NCI-H345 (cell line): ENCODE results near the gene CFAP20DC.
"Not testable (repeated sequence)": the region's sequence is repeated elsewhere in the genome, so short reads cannot be mapped to it uniquely, and the experiment has no call there.

Experiments
- DNase-seq: peaks from one replicate; lab custom pipeline; 2025; lab: John Stamatoyannopoulos, UW

CFAP20DC gene

DNA sequence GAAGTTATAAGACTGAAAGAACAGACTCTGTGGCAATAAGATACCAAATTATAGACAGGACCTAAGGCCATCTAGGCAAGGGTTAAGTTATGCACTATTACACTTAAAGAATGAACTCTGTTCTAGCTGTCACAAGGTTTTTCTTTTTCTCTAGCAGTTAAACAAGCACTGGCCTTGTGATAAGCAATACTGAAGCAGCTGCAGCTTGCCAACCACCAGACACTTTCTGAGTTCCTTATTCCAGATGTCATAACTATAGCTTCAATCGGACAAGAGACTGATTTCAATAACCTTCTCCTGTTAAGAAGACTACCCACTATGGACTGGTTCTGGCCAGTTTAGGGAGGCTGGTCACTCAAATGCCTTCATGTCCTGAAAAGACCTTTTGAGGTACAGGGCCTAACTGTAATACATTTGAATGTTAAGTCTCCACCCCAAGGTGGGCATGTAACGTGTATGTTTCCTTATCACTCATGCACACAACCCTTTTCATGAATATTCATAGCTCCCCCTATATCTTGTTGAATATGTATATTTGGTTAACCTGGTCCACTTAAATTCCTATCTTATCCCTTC, 85.8 kb downstream of the CFAP20DC start:
- DNase-seq: no peak

DNA sequence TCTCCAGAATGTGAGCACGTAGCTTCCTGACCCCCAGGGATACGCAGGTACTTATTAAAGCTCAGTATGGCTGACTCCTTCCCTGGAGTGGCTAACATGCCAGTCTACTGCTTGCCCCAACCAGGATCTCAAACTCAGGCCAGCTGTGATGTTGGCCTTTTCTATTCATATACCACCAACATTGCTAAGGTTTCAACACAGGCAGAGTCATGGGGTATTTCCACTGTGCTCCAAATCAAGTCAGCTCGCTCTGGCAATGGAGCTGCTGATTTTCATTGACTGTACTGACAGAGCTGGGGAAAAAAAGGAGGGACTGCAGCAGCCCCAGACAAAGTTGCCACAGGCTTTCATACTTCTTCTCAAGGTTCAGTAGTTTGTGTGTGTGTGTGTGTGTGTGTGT, 87.0 kb downstream of the CFAP20DC start:
- DNase-seq: no peak

- no peak for DNase-seq
These were observed 87.7 kb downstream of the CFAP20DC start for GRCh38 chr3:58962040-58962651.

- no peak for DNase-seq
These were observed 94.5 kb downstream of the CFAP20DC start for GRCh38 chr3:58955308-58955707.

DNA sequence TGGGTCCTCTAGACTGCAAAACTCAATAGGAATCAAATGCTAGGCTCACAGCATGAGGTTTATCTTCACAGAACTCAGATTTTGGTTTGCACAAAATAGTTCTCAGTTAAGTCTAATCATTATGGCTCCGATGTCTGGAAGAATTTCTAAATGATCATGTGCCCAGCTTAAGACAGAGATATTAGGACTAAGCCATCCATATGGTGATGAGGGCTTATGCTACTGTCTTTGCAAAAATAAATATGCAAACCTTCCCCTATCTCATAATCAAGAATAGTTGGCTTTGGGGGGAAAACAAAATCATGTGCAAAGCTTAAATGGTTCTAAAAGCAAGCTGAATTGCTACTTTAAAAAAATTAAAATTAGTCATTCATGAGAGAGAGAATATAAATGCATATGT, 96.5 kb downstream of the CFAP20DC start:
- DNase-seq: no peak

DNA sequence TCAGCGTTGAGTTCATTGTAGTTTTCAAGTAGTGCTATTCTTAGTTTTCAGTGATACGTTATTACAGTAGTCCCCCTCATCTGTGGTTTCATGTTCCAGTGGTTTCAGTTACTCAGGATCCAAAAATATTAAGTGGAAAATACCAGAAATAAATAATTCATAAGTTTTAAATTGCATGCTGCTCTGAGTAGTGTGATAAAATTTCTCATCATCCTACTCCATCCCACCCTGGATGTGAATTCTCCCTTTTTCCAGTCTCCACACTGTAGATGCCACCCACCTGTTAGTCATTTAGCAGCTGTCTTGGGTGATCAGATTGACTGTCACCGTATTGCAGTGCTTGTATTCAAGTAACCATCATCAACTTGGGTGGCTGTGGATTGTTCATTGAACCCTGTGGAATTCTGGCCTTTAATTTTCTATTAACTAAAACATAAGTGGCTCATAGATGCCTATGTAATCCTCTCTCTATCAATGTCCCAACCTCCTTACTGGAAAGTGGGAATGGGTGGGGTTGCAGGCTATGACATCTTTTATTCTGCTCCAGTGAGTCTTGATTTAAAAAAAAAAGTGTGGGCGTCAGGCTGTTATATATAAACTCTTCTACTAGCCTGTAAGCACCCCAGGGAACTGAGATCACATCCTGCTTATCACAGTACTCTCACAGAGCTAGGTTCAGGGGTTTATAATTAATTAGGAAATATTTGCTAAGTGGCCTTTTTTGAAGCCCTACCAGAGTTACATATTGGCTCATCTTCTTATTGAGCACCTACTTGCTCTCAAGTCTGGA, 97.5 kb downstream of the CFAP20DC start:
- DNase-seq: no peak

GRCh38 chr3:58948018-58948417, 101.8 kb downstream of the CFAP20DC start:
- no peak for DNase-seq

DNA sequence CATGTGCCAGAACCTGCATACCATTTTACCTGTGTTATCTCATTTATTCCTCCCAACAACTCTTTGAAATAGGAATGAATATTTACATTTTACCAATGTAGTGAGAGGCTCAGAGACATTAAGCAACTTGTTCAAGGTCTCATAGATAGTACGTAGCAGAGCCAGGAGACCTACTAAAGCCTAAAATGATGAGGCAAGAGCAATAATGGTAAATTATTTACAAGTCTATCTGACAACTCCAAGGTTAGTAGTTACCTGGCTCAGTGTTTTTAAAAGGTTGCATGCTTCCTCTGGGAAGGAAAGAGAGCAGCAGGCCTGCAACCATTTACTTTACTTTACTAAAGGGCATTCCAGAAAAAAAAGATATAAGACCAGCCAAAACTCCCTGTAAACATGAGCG, 103.0 kb downstream of the CFAP20DC start:
- no peak for DNase-seq

- DNase-seq: no peak
These were observed 111.8 kb downstream of the CFAP20DC start for GRCh38 chr3:58938057-58938456.

GRCh38 chr3:58924578-58924977, 125.2 kb downstream of the CFAP20DC start:
- DNase-seq: no peak

GRCh38 chr3:58900386-58900785, 149.4 kb downstream of the CFAP20DC start:
- DNase-seq: no peak

DNA sequence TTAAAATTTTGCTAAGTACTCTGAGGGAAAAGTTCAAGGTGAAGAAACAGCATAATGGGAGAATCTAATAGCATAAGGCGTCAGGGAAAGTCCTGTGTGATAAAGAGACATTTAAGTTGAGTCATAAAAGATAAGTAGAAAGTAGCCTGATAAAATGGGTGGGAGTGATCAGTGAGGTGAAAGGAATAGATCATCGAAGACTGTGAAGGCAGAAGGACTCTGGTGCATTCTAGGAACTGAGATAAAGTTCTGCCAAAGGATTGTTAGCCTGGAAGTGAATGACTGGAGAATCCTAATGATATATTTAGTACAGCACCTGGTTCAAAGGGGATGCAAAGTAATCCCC, 149.9 kb downstream of the CFAP20DC start:
- DNase-seq: no peak

DNA sequence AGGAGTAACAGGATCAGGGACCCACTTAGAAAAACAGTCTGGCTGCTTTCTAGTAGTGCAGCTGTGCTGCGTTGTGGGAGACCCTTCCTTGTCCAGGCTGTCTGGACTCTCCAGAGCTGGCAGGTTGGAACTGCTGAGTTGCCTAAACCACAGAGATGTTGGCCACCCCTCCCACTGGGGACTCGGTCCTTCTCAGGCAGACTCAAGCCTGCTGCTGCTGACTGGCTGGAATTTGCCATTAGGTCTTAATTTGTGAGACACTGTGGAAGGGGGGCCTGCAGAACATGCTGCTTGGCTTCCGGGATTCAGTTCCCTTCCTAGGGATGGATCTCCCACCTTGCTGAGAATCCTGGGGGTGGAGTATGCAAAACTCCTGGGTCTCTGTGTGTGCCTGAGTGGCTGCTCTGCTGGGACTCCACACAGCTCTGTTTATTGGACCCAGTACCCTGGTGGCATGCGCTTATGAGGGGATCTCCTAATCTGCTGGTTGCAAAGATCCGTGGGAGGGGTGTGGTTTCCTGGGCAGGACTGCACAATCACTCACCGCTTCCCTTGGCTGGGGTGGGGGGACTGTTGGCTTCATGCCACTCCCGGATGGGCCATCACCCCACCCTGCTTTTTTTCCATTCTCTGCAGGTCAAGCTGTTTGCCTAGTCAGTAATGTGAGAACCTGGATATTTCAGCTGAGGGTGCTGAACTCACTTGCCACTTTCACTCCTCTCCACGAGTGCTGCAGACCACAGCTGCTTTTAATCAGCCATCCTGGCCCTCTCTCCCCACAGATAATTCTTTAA, 150.5 kb downstream of the CFAP20DC start:
- DNase-seq: no peak

- DNase-seq: no peak
These were observed 151.3 kb downstream of the CFAP20DC start for GRCh38 chr3:58898513-58898912.

DNA sequence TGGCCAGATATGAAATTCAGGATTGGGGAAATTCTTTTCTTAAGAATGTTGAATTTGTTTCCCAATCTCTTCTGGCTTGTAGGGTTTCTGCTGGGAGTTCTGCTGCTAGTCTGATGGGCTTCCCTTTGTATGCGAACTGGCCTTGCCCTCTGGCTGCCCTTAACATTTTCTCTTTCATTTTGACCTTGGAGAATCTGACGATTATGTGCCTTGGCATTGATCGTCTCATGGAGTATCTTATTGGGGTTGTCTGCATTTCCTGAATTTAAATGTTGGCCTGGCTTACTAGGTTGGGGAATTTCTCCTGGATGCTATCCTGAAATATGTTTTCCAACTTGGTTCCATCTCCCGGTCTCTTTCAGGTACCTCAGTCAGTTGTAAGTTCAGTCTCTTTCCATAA, 152.2 kb downstream of the CFAP20DC start:
- DNase-seq: no peak

- not testable (repeated sequence) for DNase-seq
These were observed 154.1 kb downstream of the CFAP20DC start for GRCh38 chr3:58895678-58896077.

- DNase-seq: not testable (repeated sequence)
These were observed 157.3 kb downstream of the CFAP20DC start for GRCh38 chr3:58892526-58892925.

- no peak for DNase-seq
These were observed 161.7 kb downstream of the CFAP20DC start for GRCh38 chr3:58888087-58888486.

DNA sequence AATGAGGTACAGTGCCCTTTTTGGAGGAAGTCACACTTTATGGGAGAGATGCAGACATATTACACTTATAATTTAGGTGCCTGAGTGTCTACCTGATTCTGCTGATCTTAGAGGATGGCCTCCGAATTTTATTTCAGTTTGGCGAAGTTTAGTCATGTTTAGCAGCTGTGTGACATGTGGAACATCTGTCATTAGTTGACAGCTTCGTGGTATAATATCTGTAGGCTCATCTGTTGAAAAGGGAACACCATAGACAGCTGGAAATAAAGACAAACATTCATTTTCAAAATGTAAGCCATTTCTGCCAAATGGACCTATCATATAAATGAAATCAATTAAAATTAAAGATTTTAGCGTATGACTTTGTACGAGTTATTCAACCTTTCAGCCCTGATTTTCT, 165.4 kb downstream of the CFAP20DC start:
- DNase-seq: no peak

DNA sequence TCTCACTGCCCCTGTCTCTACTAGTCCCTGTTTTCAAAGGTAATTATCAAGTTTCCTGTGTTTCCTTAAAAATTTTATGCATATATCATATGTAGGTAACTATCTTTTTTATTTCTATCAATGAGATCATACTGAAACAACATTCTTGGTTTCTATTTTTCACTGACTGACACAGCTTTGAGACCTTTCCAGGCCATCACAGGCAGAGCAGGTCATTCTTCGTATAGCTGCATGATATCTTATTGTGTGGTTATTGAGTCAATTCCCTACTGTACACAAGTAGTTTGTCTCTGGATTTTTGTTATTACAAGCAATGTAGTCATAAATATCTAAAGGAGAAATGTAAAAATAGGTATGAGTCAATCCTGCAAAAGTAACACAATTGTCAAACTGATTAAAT, 169.6 kb downstream of the CFAP20DC start:
- DNase-seq: no peak

DNA sequence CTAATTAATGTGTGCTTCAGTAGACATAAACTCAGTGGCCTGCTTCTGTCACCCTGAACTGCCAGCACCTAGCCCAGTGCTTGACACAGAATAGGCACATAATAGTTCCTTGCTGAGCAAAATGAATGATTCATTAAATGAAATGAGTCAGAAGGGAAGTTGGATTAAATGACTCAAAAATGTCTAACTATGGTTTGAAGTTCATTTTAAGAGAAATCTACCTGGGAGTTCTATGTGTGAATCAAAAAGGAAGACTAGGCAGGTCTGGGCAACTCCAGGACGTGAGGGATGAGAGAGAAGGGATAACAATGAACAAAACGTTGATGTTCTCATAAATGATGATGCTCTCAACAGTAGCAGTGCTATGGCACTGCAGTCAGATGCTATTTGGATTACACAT, 175.0 kb downstream of the CFAP20DC start:
- DNase-seq: no peak

DNA sequence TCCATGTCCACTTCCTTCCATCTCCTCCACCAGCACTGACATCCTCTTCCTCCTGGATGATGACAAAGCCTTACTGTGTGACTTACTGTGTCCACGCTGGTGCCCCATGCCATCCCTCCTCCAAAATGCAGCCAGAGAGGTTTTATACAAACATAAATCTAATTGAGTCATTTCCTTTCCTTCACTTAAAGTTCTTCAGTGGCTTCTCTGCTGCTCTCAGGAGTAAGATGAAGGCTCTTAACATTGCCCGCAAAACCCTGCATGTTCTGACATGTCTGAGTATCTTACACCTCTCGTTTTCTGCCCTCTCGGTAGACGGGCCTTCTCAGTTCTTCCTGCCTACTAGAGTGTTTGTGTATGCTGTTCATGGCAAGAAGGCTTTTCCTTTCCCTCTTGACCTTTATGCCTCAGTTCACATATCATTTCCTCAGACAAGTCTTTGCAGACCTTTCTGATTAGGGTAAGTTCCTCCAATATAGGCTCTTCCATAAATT, 175.5 kb downstream of the CFAP20DC start:
- DNase-seq: no peak
